Body of pancreas (tissue), 4 donors: ENCODE results near the gene MARCO. TPM values are rescaled to one million over a fixed set of nuclear protein-coding genes. Genes with fewer than 3 reads are reported as not detected.

ENCODE experiments used
- ATAC-seq: fragments of 150-250 bp; one replicate; pipeline ENCODE4 v1.9.1; 2016
- DNase-seq, 4 donors: peaks; one replicate each; pipeline ENCODE4 v3.0.0-alpha.2; 2019
- H3K27ac ChIP-seq, 4 donors: fragments of 200-600 bp; sonication (generic); 1 replicate in 3 of 4; 2 replicates in 1 of 4; pipeline versions ENCODE4 v1.5.1 to v1.6.1; 2016 to 2019; ENCODE audit warnings: mild to moderate bottlenecking in 1 of 4, mixed read lengths in 1 of 4, moderate library complexity in 1 of 4
- H3K27me3 ChIP-seq, 2 donors: fragments of 200-600 bp; sonication (generic); one replicate each; pipeline ENCODE4 v1.6.0; 2016; ENCODE audit warnings: mild to moderate bottlenecking in 1 of 2
- H3K36me3 ChIP-seq, 2 donors: fragments of 200-600 bp; sonication (generic); replicated peaks in 1 of 2; 2 replicates each; pipeline ENCODE4 v1.5.1; 2016; ENCODE audit warnings: low read depth in 2 of 2; ENCODE audit not compliant: insufficient read depth in 1 of 2
- H3K4me1 ChIP-seq: fragments of 200-600 bp; sonication (generic); one replicate; pipeline ENCODE4 v1.6.0; 2016
- H3K4me3 ChIP-seq, 2 donors: fragments of 200-600 bp; sonication (generic); 1 replicate in 1 of 2; 2 replicates in 1 of 2; pipeline ENCODE4 v1.5.1; 2016 to 2019
- H3K9me3 ChIP-seq, 3 donors: fragments of 200-600 bp; sonication (generic); 1 replicate in 2 of 3; 2 replicates in 1 of 3; pipeline ENCODE4 v1.5.1; 2016
- CTCF ChIP-seq, 7 experiments: fragments of 450-650 bp in 4 of 7; fragments of 200-600 bp in 3 of 7; sonication (generic) in 3 of 7; IDR thresholded peaks; one replicate each; pipeline ENCODE4 v1.5.1; 2016 to 2019; ENCODE audit warnings: antibody characterized with exemption in 7 of 7
- POLR2A ChIP-seq, 3 donors: fragments of 450-650 bp; IDR thresholded peaks; one replicate each; pipeline ENCODE4 v1.6.1; 2016; ENCODE audit warnings: antibody characterized with exemption in 3 of 3, mild to moderate bottlenecking in 2 of 3
- WGBS, 2 donors: methylation state at CpG; one replicate each; pipeline ENCODE4 v1.1.5; 2017; 5-methylcytosine and 5-hydroxymethylcytosine counted together
- intact Hi-C: fragments of 100-400 bp; cut with DNase I; formaldehyde crosslinking; loops from one replicate; pipeline ENCODE4 v1.15.1; 2023
- total RNA-seq, 2 donors: library from RNA; depleted of rRNA; stranded (reverse); fragments of >200 nt; gene quantifications; one replicate each; pipeline ENCODE4 v1.1.0, GENCODE V29; 2016

Gene MARCO
- total RNA-seq, 2 donors from 2014 or later = 1.0 TPM; not detected in 1

GRCh38 chr2:118965737-118966136 is 23.7 kb downstream of the MARCO start:
- whole genome bisulfite sequencing, 2 donors = 14 to 33% methylated on average over 2 to 3 of the region's 3 CpGs
- no peaks in the 10 kb centered on the region for H3K9me3 ChIP-seq
- no peak for ATAC-seq
- intact Hi-C loops = no loop called here
- no peak for DNase-seq
- H3K4me1 ChIP-seq = no peaks in the 10 kb centered on the region
- no peak overlapping the region for H3K27ac ChIP-seq
- TF ChIP-seq POLR2A (IDR thresholded peaks at IDR 0.05) (no peak), CTCF (IDR thresholded peaks at IDR 0.05) (no peak)
- no peaks in the 10 kb centered on the region for H3K36me3 ChIP-seq
- H3K27me3 ChIP-seq = no peaks in the 10 kb centered on the region
- no peak overlapping the region for H3K4me3 ChIP-seq

- Histone ChIP-seq H3K4me3 (no peak overlapping the region), H3K4me1 (no peaks in the 10 kb centered on the region), H3K9me3 (no peaks in the 10 kb centered on the region), H3K36me3 (no peaks in the 10 kb centered on the region), H3K27ac (no peak overlapping the region), H3K27me3 (no peaks in the 10 kb centered on the region)
- DNase-seq = no peak
- intact Hi-C loops = no loop called here
- no peak for ATAC-seq
- WGBS, 2 donors = 63 to 77% methylated on average over 6 of the region's 6 CpGs
- TF ChIP-seq POLR2A (IDR thresholded peaks at IDR 0.05) = no peak
- TF ChIP-seq CTCF (IDR thresholded peaks at IDR 0.05) = no peak
Observed at GRCh38 chr2:118967124-118967880, 25.3 kb downstream of the MARCO start.

GRCh38 chr2:118968042-118968441 is 26.0 kb downstream of the MARCO start:
- H3K4me3 ChIP-seq = no peak overlapping the region
- H3K27ac ChIP-seq = no peak overlapping the region
- 57 to 65% methylated on average over 3 of the region's 3 CpGs for WGBS, 2 donors
- ATAC-seq (no peak), DNase-seq (no peak)
- TF ChIP-seq CTCF (IDR thresholded peaks at IDR 0.05) (no peak), POLR2A (IDR thresholded peaks at IDR 0.05) (no peak)
- no peaks in the 10 kb centered on the region for H3K36me3 ChIP-seq
- H3K27me3 ChIP-seq = no peaks in the 10 kb centered on the region
- no peaks in the 10 kb centered on the region for H3K4me1 ChIP-seq
- H3K9me3 ChIP-seq = no peaks in the 10 kb centered on the region
- intact Hi-C loops = no loop called here

GRCh38 chr2:118968961-118969733 is 27.2 kb downstream of the MARCO start:
- no peaks in the 10 kb centered on the region for H3K27me3 ChIP-seq
- no peak for ATAC-seq
- H3K9me3 ChIP-seq = no peaks in the 10 kb centered on the region
- WGBS, 2 donors = 60 to 72% methylated on average over 5 to 7 of the region's 7 CpGs
- intact Hi-C loops = no loop called here
- no peak for TF ChIP-seq POLR2A (IDR thresholded peaks at IDR 0.05)
- no peak for TF ChIP-seq CTCF (IDR thresholded peaks at IDR 0.05)
- DNase-seq = no peak
- no peak overlapping the region for H3K27ac ChIP-seq
- H3K4me3 ChIP-seq = no peak overlapping the region
- H3K36me3 ChIP-seq = no peaks in the 10 kb centered on the region
- no peaks in the 10 kb centered on the region for H3K4me1 ChIP-seq
